ENCODE data around the gene DMBX1. TPM values are rescaled to one million over a fixed set of nuclear protein-coding genes. Genes with fewer than 3 reads are reported as not detected.

Gene DMBX1
- total RNA-seq, 1 donor from 2014 or later = not detected

DNA sequence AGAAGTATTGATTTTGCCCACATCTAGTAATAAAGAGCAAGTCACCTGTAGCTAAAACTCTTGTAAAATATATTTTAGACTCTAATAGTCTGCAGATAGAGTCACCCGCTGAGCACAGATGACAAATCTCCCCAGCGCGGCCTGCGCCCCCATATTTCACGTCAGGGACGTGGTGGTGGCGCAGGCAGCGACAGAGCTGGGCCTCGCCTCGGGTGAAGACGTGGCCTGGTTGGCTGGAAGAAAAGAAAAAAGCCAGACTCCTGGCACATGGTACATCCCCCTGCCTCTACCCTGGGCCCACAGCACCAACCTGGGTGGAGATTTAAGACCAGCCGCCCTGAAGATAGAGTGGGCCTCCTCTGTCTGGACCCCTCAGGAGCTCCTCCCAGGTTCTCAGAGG, 6.0 kb upstream of the DMBX1 start:
- DNase-seq (ENCODE audit: low read depth in 2 of 2) = no peak

DNA sequence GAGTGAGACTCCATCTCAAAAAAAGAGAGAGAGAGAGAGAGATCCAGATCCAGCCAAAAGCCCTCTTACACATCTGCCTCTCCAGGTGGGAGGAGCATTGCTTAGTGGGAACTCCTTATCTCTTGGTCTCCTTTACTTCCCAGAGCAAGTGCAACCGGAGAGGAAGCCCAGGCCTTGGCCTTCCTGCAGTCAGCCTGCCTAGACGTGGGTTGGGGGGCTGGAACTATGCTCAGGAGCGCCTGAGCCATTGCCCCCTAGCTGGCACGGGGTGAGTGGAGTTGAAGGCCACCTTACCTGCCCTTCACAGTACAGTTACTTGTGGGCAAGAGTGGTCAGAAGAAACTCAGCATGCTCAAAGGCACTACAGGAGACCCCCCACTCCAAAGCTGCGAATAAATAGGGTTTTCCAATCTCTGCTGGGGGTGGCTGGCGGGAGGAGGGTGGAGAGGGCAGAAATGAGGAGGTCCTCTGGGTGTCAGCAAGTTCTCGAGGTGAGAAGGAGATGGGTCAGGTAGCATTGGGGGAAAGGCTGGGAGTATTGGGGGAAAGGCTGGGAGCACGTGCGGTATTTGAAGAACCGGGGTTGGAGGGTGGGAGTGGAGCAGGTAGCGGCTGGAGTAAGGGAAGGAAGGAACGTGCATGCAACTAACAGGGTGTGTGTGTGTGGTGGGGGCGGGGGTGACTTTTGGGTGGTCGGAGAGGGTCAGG, 4.7 kb upstream of the DMBX1 start:
- no peak for DNase-seq (ENCODE audit: low read depth in 2 of 2)

DNA sequence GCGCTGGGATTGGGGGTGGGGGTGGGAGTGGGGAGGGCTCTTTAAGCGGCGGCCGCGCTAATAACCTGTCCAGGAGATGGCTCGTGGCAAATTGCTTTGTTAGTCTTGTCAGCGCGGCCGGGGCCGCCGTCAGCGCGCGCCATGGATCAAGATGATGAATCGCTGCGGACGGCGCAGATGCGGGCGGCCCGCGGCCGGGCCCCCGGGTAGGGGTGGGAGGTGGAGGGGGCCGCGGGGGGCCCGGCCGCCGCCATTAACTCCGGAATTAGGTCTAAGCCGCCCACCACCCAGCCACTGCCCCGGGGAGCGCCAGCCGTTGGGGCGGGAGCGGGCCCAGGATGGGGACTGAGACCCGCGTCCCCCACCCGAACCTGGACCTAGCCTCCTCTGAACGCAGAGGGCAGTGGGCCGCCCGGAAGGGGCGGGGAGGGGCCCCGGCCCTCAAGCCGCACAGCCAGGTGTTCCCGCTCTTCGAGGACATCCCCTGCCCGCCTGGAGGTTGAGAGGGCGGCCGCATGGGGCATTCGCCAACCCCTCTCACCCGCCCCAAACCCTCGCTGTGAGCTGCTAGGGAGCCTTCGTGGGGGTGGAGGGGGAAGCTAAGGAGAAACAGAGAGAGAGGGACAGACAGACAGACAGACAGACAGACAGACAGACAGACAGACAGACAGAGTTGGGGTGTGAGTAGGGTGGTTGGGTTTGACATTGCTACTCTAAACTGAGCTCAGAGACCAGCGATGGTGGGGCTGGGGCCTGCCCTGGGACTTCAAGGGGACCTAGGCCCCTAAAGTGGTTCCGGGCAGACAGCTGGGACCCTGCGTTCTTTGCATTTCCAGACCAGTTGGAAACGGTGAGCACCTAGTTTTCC, 3.8 kb upstream of the DMBX1 start:
- no peak for DNase-seq (ENCODE audit: low read depth in 2 of 2)

DNA sequence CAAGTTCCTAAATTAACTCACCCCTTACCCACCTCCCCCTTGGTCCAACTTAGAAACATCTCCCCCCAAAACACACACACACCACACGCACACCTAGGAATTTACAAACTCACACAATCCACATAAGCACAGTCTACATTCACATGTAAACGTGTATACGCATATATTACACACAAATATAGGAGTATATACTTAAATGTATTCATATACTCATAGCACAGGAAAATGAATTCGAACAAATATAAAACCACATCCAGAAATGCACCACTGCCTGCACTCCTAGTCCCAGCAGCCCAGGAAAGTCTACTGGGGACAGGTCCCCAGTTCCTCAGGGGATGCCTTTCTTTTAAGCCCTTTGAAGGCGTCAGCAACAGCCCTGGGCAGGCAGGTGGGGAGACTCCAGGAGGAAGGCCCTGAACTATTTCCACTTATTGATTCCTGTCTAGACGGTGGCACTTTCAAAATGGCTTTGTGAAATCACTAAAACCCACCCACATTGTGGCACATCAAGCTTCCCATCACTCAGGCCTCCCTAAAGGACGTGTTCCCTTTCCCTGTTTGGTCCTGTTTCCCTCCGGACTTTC, 3.1 kb upstream of the DMBX1 start:
- no peak for DNase-seq (ENCODE audit: low read depth in 2 of 2)

DNA sequence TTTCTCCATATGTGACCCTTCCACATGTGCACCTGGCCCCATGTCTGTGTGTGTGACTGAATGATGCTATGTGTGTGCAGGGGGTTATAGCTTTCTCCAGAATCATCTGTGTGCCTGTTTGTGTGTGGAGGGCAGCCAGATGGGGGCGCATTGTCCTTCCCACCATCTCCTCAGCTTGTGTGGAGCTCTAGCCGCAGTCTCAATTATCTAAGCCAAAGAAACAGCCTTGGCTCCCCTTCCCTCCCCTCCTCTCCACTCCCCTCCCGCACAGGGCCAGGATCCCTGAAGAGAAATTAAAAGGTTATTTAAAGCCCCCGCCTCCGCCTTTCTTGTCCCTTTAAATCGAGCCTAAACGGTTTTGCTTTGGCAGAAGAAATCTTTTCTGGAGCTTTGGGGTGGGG, 1.8 kb upstream of the DMBX1 start:
- DNase-seq (ENCODE audit: low read depth in 2 of 2) = no peak

DNA sequence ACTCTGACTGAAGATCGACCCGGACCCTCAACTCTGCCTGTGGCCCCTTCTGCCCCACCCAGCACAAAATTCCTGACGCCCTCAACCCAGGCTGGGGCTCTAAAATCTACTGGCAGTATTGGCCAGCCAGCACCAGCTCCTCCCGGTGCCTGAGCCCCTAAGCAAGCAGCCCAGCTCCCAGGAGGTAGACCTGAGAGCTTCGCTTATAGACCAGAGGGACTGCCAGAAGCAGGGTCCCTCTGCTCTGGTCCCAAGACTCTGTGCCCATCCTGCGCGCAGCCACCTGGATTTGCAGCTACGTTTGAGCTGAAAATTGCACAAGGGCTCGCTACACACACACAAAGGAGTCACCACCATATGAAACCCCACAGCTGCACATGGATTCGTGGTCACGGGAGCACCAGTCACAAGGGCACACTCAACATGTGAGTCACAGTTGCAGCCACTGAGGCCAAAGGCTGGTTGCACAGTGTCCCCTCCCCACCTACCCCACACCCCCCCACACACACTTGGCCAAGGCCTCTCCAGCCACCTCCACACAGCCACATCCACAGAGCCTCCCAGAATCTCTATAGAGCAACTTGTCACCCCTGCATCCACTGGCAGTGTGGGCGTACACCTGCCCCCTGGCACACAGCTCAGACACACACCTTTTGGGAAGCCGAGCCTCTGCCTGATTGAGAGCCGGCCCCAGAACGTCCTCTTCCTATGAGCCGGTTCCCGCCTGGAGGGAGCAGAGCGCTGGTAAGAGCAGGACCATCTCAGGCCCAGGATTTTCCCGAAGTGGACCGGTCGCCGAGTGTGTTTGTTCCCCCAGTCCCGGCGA, 1.1 kb upstream of the DMBX1 start:
- DNase-seq (ENCODE audit: low read depth in 2 of 2) = no peak

DNA sequence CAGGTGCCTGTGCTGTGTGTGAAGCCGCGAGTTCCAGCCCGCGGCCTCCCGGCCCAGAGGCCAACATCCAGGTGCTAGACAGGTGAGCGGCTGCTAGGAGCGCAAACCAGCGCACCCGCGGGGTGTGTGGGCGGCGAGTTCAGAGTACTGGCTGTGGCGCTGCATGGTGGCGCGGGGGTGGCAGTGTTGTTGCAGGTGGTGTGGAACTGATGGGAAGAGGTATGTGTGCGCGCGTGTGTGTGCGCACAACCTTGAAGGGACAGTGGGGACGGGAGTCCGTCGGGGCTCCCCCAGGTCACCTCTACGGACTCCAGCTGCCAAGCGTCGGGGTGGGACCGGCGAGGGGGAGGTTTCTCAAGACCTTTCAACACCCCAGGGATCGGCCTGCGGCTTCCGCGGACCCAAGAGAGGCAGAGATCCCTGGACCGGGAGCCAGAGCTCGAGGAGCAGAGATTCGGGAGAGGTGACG, 433 bp upstream of the DMBX1 start:
- DNase-seq (ENCODE audit: low read depth in 2 of 2) = no peak

DNA sequence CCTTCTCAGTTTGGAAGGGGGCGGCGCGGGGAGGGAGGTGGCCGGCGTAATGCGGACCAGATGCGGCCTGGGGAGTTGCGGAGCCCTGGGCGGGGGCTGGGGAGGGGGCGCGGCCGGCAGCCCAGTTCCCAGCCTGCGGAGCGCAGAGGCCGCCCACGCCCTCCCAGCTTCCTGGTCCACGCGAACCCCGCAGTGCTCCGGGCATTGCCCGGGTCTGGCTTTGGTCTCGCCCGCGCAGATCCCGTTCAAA, 695 bp downstream of the DMBX1 start:
- DNase-seq (ENCODE audit: low read depth in 2 of 2) = no peak

DNA sequence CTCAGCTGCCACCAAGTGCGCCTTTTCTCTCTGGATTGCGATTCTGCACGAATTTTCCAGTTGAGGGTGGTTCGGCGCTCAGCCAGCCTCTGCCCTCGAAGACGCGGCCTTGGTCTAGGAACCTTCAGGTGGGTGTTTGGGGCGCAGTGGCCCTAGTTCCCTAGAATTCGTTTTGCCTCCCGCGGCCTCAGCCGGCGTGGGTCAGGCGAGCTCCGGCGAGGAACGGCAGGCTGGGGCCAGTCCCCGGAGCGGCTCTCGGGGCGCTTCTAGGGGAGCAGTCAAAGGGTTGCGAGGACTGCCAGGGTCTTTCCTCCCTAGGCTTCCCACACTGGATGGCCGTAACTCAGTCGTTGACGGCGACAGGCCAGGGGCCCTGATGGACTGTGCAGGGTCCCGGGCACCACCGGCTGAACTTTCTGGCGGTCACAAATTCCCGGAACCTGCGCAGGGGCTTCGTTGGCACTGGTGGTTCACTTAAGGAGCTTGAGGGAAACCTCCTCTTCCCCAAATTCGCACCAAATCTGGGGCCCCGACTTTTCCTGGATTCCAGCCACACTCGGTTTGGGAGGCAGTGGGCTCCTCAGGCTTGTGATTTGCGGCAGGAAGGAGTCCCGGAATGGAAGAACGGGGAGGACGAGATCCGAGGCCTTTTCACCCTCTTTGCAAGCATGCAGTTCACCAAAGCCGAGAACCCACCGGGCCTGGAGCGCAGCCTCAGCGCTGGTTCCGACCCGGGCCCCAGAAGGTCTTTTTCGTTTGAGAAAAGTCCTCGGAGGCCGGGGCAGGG, 1.2 kb downstream of the DMBX1 start:
- no peak for DNase-seq (ENCODE audit: low read depth in 2 of 2)

DNA sequence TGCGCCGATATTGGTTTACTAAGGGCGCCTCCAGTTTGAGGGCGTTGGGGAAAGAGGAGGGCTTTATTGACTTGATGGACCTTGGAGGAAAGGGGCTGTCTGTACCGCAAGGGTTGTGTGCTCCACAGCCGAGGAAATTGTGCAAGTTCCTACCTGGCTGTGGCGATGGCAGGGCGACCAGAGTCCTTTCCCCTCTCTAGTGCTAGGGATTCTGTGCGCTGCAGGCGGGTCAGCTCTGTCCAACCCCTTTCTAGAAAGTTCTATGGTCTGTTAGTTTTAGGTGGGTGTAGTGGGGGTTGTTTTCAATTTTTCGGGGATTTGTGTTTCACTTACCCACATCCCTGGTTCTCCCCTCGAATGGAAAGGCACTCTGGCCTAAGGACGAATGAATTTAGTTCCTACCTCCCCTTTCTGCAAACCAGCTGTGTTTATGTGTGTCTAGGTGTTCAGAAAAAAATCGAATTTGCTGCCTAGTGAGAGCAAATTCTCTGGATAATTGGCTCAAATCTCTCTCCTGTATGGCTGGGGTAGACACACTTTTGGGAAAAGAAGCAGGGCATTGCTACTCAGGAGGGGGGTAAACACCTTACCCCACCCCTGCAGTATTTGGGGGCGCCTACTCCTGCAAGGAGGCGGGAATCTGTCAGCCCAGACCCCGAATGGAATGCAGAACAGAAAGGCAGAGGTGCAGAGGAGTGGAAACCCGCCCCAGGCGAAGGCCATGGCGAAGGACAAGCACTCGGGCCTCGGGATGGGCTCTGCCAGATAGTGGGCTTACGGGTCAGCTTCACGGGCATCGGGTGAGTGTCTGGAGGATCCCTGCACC, 2.0 kb downstream of the DMBX1 start:
- no peak for DNase-seq (ENCODE audit: low read depth in 2 of 2)

DNA sequence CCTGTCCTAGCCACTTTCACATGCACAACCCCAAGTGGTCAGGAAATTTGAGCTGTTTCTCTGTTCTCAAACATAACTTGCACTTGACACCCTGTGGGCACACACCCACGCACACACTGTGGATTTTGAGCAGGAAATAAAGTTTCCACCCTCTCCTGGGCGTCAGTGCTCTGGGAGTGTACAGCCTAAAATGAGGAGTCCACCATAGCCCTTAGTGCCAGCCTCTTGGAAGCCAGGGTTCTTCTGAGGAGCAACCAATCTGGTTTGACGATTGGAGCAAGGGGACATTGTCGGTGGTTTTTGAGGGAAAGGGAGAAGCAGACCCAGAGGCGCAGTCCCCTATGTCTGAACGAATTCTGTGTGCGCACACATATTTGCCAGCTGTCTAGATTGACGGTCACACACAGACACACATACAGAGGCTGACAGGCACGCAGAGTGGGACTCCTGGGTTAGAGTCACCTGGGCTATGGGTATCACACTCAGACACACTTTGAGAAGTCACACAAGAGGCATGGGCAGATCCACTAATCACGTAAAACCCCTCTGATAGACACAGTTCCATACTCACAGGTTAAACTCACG, 2.7 kb downstream of the DMBX1 start:
- DNase-seq (ENCODE audit: low read depth in 2 of 2) = no peak

DNA sequence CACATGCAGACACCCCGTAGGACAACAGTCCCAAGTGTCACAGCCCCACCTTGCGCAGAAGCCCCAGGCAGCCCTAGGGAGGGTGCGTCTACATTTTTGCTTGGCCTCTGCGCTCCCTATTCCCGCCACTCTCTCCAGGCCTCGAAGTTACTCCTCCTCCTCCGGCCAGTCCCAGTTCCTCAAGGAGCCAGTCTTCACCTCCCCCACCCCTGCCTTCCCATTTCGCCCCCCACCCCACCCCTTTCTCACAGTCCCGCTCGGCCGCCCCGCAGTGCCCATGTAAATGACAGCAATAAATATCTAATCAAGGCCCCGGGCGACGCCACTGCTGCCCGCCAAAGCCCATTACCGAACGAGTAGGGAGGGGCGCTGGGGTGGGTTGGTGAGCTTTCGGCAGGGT, 3.2 kb downstream of the DMBX1 start:
- DNase-seq (ENCODE audit: low read depth in 2 of 2) = no peak

DNA sequence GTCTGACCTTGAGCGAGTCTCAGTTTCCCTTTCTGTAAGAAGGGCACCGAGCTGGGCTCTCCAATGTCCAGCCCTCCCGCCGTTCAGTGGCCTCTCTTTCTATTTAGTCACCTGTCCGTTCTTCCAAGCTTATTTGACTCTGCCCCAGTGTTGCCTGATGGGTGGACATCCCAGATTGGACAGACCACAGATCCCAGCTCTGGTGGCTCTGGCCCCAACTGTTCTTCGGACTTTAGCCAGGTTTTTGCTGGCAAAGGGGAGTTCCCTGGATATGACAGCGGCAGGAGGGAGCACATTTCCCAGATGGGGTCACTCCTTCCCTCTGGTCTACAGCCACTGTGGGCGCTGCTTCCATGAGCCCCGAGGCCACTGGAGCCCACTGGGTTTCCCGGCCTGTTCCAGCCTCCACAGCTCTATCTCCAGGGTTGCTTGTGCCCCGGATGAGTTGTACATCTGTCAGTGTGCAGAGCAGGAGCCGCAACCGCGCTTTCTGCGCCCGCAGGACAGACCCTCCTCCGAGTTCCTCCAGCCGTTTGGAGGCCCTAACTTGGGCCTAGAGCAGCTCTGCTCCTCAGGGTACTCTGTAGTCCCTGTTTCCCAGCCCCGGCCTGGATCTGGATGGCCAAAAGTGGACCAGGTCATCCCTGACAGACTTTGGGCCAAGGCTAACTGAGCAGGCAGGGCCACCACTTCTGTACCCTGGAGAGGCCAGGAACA, 3.8 kb downstream of the DMBX1 start:
- DNase-seq (ENCODE audit: low read depth in 2 of 2) = no peak

DNA sequence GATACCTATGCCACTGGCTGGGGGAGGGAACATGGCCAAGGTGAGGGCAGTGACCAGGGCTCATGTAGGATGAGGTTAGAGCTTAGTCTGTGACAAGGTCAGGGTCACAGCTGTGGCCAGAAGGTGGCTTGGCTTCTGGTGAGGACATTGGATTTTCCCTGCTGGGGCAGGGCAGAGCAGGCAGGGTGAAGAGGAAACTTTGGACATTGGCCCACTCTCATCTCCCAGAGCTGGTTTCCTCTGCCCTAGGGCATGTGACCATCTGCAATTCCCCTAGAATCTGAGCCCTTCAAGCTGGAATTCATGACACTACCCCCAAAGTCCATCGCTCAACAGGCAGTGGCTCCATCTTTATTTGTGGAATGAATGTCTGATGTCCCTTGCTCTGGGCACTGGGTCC, 5.3 kb downstream of the DMBX1 start:
- no peak for DNase-seq (ENCODE audit: low read depth in 2 of 2)

DNA sequence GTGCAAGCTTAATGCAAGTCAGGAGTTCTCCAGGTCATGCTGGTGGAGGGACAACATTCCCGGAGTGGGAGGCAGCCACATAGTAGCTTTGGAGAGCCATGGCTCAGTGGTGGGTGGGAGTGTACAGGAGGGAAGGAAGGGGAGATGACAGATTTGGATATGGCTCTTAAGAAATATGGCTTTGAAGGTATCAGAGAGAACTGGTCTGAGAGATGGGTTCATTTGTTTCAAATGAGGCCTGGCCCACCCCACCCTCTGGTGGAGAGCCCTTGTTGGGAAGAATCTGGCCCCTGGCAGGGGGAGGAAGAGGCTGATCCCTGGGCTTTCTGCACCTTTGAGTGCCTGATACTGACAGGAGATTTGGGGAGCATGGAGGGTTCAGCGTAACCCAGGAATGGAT, 6.1 kb downstream of the DMBX1 start:
- DNase-seq (ENCODE audit: low read depth in 2 of 2) = no peak

DNA sequence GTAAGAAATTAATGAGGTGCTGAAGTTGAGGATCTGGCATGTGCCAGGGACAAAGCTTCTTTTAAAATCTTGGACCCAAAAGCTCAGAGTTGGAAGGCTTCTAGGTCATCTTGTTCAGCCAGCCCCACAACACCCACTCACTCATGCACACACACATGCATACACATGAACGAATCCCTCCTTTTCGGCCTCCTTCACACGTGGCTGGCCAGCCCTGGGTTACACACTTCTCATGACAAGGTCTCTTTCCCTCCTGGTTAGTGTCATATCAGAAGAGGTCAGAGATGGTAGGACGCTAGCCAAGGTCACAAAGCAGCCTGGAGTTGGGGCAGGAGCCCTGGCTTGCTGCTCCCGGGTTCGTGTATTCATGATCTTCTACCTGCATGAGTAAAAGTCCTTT, 6.9 kb downstream of the DMBX1 start:
- DNase-seq (ENCODE audit: low read depth in 2 of 2) = no peak

DNA sequence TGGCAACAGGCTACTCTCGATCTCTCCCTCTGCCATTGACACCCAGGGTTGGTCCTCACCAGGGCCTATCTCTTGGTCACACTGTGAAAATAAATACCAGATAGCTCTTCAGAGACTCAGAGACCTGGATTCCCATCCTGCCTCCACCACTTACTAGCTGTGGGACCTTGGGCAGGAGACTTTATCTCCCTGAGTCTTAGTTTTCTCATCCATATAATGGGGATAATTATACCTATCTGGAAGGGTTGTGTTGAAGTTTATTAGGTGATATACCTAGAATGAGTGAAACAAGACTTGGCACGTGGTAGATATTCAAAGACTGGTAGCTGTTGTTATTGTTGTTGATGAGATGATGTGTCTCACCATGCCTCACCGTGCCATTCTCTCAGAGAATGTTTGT, 7.4 kb downstream of the DMBX1 start:
- no peak for DNase-seq (ENCODE audit: low read depth in 2 of 2)

DNA sequence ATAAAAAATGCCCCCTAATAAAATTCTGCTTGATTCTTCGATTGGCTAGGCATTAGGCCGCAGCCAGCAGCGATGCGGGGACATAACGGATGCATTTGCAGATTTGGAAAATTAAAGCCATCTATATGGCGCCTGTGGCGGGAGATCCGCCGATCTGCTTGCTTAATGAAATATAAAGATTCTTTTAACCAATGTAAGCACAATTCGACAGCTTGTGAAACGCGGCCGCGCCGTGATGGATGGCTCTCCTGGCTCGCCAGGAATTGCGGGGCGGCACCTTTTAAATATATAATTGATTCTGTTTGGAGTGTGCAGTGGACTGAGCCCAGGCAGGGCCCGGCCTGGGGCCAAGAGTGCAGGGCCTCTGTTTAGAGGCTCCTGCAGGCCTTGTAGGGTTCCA, 8.0 kb downstream of the DMBX1 start:
- no peak for DNase-seq (ENCODE audit: low read depth in 2 of 2)

DNA sequence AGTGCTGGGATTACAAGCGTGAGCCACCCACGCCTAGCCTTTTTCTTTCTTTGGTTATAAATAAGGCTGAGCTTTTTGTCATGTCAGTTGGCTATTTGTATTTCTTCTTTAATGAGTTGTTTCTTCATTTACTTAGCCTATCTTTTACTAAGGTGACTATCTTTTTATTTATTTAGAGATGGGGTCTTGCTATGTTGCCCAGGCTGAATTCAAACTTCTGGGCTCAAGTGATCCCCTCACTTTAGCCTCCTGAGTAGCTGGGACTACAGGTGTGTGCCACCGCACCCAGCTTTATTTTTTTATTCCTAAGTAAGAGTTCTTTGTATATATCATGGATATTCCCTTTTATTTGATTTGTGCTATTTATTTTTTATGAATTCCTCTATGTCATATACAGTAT, 11.9 kb downstream of the DMBX1 start:
- DNase-seq (ENCODE audit: low read depth in 2 of 2) = no peak
